Central memory CD8-positive, alpha-beta T cell (primary cell): Measurements from ENCODE around the gene MACROD1.

ENCODE experiments used
- ATAC-seq: fragments of 150-1000 bp; cut with Tn5 transposase; replicated peaks from 2 replicates; pipeline ENCODE4 v1.10.0; 2022; ENCODE audit warnings: mild to moderate bottlenecking, moderate FRiP score, moderate number of reproducible peaks; ENCODE audit not compliant: poor library complexity, severe bottlenecking; ENCODE audit errors: extremely low read depth
- DNase-seq, 2 donors: peaks; one replicate each; pipeline ENCODE4 v3.0.0; 2021; ENCODE audit warnings: low spot score in 2 of 2
- H3K27ac Mint-ChIP-seq: one replicate; pipeline ENCODE4 v1.8.0; 2022; ENCODE audit warnings: low read depth, mild to moderate bottlenecking, moderate library complexity, mixed read lengths
- H3K27me3 Mint-ChIP-seq: one replicate; pipeline ENCODE4 v1.8.0; 2022; ENCODE audit warnings: mixed read lengths
- H3K36me3 Mint-ChIP-seq: one replicate; pipeline ENCODE4 v1.8.0; 2022; ENCODE audit warnings: mild to moderate bottlenecking, moderate library complexity, mixed read lengths; ENCODE audit not compliant: insufficient read depth
- H3K4me1 Mint-ChIP-seq: one replicate; pipeline ENCODE4 v1.8.0; 2022; ENCODE audit warnings: mixed read lengths
- H3K4me3 Mint-ChIP-seq: one replicate; pipeline ENCODE4 v1.8.0; 2022; ENCODE audit warnings: mild to moderate bottlenecking, moderate library complexity, mixed read lengths
- H3K9me3 Mint-ChIP-seq: one replicate; pipeline ENCODE4 v1.8.0; 2022; ENCODE audit warnings: mixed read lengths

MACROD1 gene

DNA sequence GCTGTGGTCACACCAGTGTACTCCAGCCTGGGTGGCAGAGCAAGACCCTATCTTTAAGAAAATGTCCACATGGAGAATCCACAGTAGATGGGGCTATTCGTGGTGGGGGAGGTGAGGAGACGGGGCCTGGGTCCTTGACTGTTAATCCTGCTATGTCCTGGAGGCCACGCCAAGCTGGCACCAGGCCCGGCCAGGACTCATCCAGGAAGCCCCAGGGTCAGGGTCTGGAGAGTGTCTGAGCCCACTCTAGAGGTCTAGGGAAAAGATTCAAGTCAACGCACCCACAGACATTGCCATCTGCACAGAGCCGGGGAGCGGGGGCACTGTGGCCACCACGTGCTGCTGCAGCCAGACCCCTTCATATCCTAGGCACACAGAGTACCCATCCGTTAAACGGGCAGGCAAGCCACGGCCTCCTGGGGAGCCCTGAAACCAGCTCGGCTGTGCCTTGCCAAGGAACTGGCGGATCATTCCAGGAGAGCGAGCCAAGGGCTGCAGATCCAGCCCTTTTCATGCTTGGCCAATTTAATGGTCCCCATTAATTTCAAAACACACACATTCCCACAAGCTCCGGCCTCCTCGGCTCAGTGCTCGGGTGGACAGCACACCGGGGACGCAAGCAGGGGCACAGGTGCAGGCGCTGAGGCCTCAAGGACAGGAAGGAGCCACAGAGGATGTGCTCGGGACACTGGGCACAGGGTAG lies 24.7 kb downstream of the MACROD1 start:
- Mint-ChIP-seq H3K4me3 (no peak overlapping the region), H3K27ac (no peak overlapping the region), H3K27me3 (no peaks in the 10 kb centered on the region), H3K4me1 (no peaks in the 10 kb centered on the region), H3K9me3 (no peaks in the 10 kb centered on the region), H3K36me3 (no peaks in the 10 kb centered on the region)
- ATAC-seq = no peak
- DNase-seq = no peak

DNA sequence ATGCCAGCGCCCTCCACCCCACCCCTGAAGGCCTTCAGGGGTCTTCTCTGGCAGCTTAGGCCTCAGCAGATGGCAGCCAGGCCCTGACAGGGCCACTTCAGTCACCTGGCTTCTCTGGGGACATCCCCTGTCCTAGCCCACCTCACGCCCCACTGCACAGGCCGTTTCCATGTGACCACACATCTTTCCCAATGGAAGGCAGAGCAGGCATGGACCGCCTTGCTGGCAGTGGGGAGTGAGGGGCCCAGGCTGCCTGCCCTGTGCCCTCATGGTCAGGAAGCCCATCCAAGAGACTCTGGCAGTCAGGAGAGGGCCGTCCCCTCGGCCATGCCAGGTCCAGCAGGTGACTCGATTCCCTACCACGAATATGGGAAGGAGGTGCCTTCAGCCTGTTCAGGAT lies 25.8 kb downstream of the MACROD1 start:
- no peak overlapping the region for H3K4me3 Mint-ChIP-seq
- H3K27ac Mint-ChIP-seq = no peak overlapping the region
- H3K4me1 Mint-ChIP-seq = no peaks in the 10 kb centered on the region
- DNase-seq = no peak
- no peaks in the 10 kb centered on the region for H3K9me3 Mint-ChIP-seq
- H3K27me3 Mint-ChIP-seq = no peaks in the 10 kb centered on the region
- no peaks in the 10 kb centered on the region for H3K36me3 Mint-ChIP-seq
- ATAC-seq = no peak

GRCh38 chr11:64139049-64139448 lies 26.9 kb downstream of the MACROD1 start:
- no peaks in the 10 kb centered on the region for H3K4me1 Mint-ChIP-seq
- no peaks in the 10 kb centered on the region for H3K27me3 Mint-ChIP-seq
- ATAC-seq (no peak), DNase-seq (no peak)
- H3K4me3 Mint-ChIP-seq = no peak overlapping the region
- H3K27ac Mint-ChIP-seq = no peak overlapping the region
- no peaks in the 10 kb centered on the region for H3K9me3 Mint-ChIP-seq
- no peaks in the 10 kb centered on the region for H3K36me3 Mint-ChIP-seq

- DNase-seq (no peak), ATAC-seq (no peak)
- Mint-ChIP-seq H3K36me3 (no peaks in the 10 kb centered on the region), H3K4me1 (no peaks in the 10 kb centered on the region), H3K4me3 (no peak overlapping the region), H3K27me3 (no peaks in the 10 kb centered on the region), H3K9me3 (no peaks in the 10 kb centered on the region), H3K27ac (no peak overlapping the region)
Observed at GRCh38 chr11:64138398-64138797, 27.5 kb downstream of the MACROD1 start.

GRCh38 chr11:64136765-64137441 lies 29.0 kb downstream of the MACROD1 start:
- Mint-ChIP-seq H3K4me3 (no peak overlapping the region), H3K27me3 (no peaks in the 10 kb centered on the region), H3K36me3 (no peaks in the 10 kb centered on the region), H3K9me3 (no peaks in the 10 kb centered on the region), H3K4me1 (no peaks in the 10 kb centered on the region), H3K27ac (no peak overlapping the region)
- DNase-seq (no peak), ATAC-seq (no peak)

GRCh38 chr11:64135711-64136110 lies 30.2 kb downstream of the MACROD1 start:
- Mint-ChIP-seq H3K9me3 (no peaks in the 10 kb centered on the region), H3K36me3 (no peaks in the 10 kb centered on the region), H3K4me1 (no peaks in the 10 kb centered on the region), H3K27ac (no peak overlapping the region), H3K27me3 (no peaks in the 10 kb centered on the region), H3K4me3 (no peak overlapping the region)
- DNase-seq (no peak), ATAC-seq (no peak)

GRCh38 chr11:64134963-64135362 lies 30.9 kb downstream of the MACROD1 start:
- Mint-ChIP-seq H3K27me3 (no peaks in the 10 kb centered on the region), H3K4me1 (no peaks in the 10 kb centered on the region), H3K27ac (no peak overlapping the region), H3K9me3 (no peaks in the 10 kb centered on the region), H3K36me3 (no peaks in the 10 kb centered on the region), H3K4me3 (no peak overlapping the region)
- ATAC-seq (no peak), DNase-seq (no peak)

DNA sequence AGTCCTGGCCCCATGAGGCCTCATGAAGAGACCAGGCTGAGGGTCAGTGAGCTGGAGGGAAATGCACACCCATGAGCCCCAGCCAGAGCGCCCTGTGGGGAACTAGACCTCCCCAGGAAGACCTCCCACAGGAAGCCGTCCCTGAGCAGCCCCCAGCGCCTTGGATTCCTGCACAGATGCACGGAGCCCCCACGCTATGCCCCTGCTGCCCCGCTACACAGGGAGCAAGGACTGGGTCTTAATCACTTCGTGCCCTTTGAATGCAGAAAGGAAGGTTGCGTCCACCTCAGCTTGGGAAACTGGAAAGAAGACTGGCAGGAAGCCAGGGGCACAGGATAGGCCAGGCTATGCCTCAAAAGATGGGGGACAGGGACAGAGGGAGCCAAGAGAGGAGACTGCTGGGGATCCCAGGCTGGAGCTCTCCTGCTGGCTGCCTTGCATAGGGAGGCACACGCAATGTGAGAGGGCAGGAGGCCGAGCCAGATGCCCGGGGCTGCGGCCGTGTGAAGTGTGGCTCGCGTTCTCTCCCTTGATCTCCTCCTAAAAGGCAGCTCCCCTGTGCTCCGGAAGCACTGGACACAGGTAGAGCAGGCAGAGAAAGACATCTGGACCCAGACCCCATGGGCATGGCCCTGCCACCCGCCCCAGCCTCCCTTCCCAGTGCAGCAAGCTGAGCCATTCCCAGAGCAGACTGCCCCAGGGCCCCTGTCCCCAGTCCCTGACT lies 32.8 kb downstream of the MACROD1 start:
- no peak for ATAC-seq
- DNase-seq = no peak
- no peak overlapping the region for H3K27ac Mint-ChIP-seq
- no peaks in the 10 kb centered on the region for H3K27me3 Mint-ChIP-seq
- H3K4me1 Mint-ChIP-seq = no peaks in the 10 kb centered on the region
- no peak overlapping the region for H3K4me3 Mint-ChIP-seq
- no peaks in the 10 kb centered on the region for H3K9me3 Mint-ChIP-seq
- H3K36me3 Mint-ChIP-seq = no peaks in the 10 kb centered on the region

DNA sequence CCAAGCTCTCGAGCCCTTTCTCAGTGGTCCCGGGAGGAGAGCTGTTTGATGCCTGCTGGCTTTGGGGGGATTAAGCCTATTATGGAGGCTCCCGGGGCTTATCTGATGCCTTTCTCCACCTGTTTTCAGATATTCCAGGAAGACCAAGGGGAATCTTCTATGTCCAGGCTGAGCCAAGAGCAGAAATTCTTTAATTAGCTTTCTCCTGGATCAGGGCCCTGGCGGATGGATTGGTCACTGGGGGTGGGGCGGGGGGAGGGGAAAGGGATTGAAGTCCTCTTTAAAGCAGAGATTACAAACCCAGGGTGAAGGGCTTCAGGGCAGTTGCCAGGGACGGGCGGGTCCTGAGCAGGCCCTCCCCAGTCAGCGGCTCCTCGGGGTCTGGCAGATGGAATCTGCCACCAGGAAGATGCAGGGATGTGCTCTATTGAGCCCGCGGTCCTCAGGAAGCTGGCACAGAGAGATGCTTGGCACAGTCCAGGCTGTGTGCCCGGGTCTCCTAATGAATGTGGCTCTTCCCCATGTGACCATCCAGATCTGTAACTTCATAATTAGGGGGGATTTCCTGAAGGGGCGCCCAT lies 33.6 kb downstream of the MACROD1 start:
- no peak for ATAC-seq
- H3K4me3 Mint-ChIP-seq = no peak overlapping the region
- no peak overlapping the region for H3K27ac Mint-ChIP-seq
- no peaks in the 10 kb centered on the region for H3K9me3 Mint-ChIP-seq
- H3K4me1 Mint-ChIP-seq = no peaks in the 10 kb centered on the region
- H3K36me3 Mint-ChIP-seq = no peaks in the 10 kb centered on the region
- no peaks in the 10 kb centered on the region for H3K27me3 Mint-ChIP-seq
- DNase-seq = no peak

- no peak overlapping the region for H3K27ac Mint-ChIP-seq
Observed at GRCh38 chr11:64131683-64132190, 34.2 kb downstream of the MACROD1 start.

DNA sequence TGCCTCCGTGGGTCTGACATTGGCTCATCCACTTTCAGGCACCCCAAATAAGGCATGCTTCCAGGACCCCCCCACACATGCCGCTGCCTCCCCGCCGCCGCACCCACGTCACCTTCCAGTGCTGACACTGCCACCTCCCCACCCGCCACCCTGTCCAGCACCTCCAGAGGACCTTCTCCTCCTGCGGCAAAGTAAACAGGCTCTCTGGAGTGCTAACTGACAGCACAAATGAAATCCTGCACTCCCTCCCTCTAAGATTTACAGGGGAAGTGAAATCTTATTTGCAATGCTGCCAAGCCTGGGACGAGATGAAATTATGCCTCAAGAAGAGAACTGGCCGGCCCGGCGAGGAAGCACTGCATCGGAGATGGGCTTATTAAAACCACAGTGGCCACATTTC lies 35.3 kb downstream of the MACROD1 start:
- DNase-seq (no peak), ATAC-seq (no peak)
- H3K36me3 Mint-ChIP-seq = no peaks in the 10 kb centered on the region
- no peaks in the 10 kb centered on the region for H3K27me3 Mint-ChIP-seq
- H3K4me1 Mint-ChIP-seq = no peaks in the 10 kb centered on the region
- no peaks in the 10 kb centered on the region for H3K9me3 Mint-ChIP-seq
- H3K4me3 Mint-ChIP-seq = no peak overlapping the region
- no peak overlapping the region for H3K27ac Mint-ChIP-seq

More at GRCh38 chr11:64131683-64132190, 34.2 kb downstream of the MACROD1 start:
- no peak overlapping the region for H3K4me3 Mint-ChIP-seq
- no peaks in the 10 kb centered on the region for H3K36me3 Mint-ChIP-seq
- H3K4me1 Mint-ChIP-seq = no peaks in the 10 kb centered on the region
- H3K27me3 Mint-ChIP-seq = no peaks in the 10 kb centered on the region
- DNase-seq = no peak
- ATAC-seq = no peak
- H3K9me3 Mint-ChIP-seq = no peaks in the 10 kb centered on the region

DNA sequence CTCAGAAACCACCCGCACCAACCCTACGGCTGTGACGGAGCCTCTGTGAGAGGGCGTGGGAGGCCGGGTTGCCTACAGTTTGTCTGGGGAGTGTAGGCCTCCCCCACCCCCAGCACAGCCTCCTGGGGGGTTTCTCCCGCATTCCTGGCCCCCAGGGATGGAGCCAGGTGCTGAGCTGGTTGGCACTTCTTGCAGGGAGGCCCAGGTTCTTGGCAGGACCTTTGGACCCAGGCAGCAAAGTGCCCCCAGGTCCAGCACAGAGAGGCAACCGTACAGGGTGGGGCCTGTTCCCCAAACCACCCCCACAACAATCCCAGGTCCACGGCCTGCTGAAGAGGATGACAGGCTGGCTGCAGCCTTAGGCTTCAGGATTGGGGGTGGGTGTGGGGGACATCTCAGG lies 36.5 kb downstream of the MACROD1 start:
- ATAC-seq = no peak
- H3K4me3 Mint-ChIP-seq = no peak overlapping the region

More for the DNA sequence above, 36.5 kb downstream of the MACROD1 start:
- H3K27ac Mint-ChIP-seq = no peak overlapping the region
- no peaks in the 10 kb centered on the region for H3K36me3 Mint-ChIP-seq
- H3K27me3 Mint-ChIP-seq = no peaks in the 10 kb centered on the region
- DNase-seq = no peak
- no peaks in the 10 kb centered on the region for H3K4me1 Mint-ChIP-seq
- H3K9me3 Mint-ChIP-seq = no peaks in the 10 kb centered on the region
